NB4 (cell line): ENCODE measurements around the gene TTC22.

ENCODE experiments used
- DNase-seq: peaks from one replicate; pipeline ENCODE4 v3.0.0; 2010; ENCODE audit warnings: low read depth
- H3K4me3 ChIP-seq: one replicate; pipeline ENCODE4 v1.5.1; 2011; ENCODE audit warnings: mild to moderate bottlenecking, low read depth, low read length, moderate library complexity
- CTCF ChIP-seq: IDR thresholded peaks from one replicate; pipeline ENCODE4 v1.5.1; 2012; ENCODE audit warnings: low read depth, low read length
- MAX ChIP-seq: IDR thresholded peaks from 2 replicates; pipeline ENCODE4 v1.6.1; 2011; ENCODE audit warnings: low read depth, low read length
- MYC ChIP-seq: IDR thresholded peaks from 2 replicates; pipeline ENCODE4 v1.6.1; 2011; ENCODE audit warnings: low read depth, low read length
- POLR2A ChIP-seq: IDR thresholded peaks from 2 replicates; pipeline ENCODE4 v1.6.1; 2011; ENCODE audit warnings: mild to moderate bottlenecking; ENCODE audit not compliant: insufficient read length; ENCODE audit errors: extremely low read depth

TTC22 gene

GRCh38 chr1:54810153-54810942 is 9.2 kb upstream of the TTC22 start:
- DNase-seq = peak; percentile 65
- TF ChIP-seq MYC (peak; percentile 29; the same call in 1 of the 2 replicates), POLR2A (no peak), MAX (no peak), CTCF (peak; percentile 77)
- H3K4me3 ChIP-seq = no peak overlapping the region

GRCh38 chr1:54809496-54810074 is 8.5 kb upstream of the TTC22 start:
- no peak for DNase-seq
- TF ChIP-seq MAX = no peak
- TF ChIP-seq POLR2A = no peak
- no peak for TF ChIP-seq MYC
- H3K4me3 ChIP-seq = no peak overlapping the region

GRCh38 chr1:54808443-54809207 is 7.5 kb upstream of the TTC22 start:
- no peak for DNase-seq
- no peak overlapping the region for H3K4me3 ChIP-seq
- TF ChIP-seq MYC (no peak), MAX (no peak), CTCF (no peak), POLR2A (no peak)

GRCh38 chr1:54807756-54808155 is 6.6 kb upstream of the TTC22 start:
- no peak for DNase-seq
- TF ChIP-seq MAX (no peak), MYC (no peak), POLR2A (no peak), CTCF (no peak)
- no peak overlapping the region for H3K4me3 ChIP-seq

- H3K4me3 ChIP-seq = no peak overlapping the region
- DNase-seq = peak; percentile 75
- TF ChIP-seq CTCF (no peak), MAX (no peak), MYC (no peak), POLR2A (no peak)
Measured at GRCh38 chr1:54806931-54807611, 5.9 kb upstream of the TTC22 start.
